GM12801 (cell line): ENCODE results near the gene SPI1.

Experiments used
- CTCF ChIP-seq: IDR thresholded peaks from one replicate; pipeline ENCODE4 v1.5.1; 2011; ENCODE audit warnings: control low read depth; ENCODE audit not compliant: insufficient read length; ENCODE audit errors: extremely low read depth

Gene SPI1

GRCh38 chr11:47327025-47327424 lies 51.3 kb downstream of the SPI1 start:
- TF ChIP-seq CTCF, result no peak

DNA sequence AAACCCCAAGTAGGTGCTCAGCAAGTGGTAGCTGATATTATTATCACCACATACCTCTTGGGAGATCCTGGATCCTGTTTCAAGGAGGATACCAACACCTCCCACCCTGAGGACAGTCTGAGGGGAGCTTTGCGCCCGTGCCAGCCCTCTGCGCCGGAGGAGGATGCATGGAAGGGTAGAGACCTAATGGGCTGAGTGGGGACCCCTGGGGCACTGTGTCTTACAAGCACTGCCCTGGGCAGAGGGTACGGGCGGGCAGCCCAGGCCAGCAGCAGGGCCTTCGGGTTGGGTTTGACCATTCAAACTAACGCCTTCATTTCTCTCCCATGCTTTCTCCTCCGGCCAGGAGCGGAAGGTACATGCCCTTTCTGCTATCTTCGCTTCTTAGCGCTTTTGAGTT lies 52.1 kb downstream of the SPI1 start:
- no peak for TF ChIP-seq CTCF

DNA sequence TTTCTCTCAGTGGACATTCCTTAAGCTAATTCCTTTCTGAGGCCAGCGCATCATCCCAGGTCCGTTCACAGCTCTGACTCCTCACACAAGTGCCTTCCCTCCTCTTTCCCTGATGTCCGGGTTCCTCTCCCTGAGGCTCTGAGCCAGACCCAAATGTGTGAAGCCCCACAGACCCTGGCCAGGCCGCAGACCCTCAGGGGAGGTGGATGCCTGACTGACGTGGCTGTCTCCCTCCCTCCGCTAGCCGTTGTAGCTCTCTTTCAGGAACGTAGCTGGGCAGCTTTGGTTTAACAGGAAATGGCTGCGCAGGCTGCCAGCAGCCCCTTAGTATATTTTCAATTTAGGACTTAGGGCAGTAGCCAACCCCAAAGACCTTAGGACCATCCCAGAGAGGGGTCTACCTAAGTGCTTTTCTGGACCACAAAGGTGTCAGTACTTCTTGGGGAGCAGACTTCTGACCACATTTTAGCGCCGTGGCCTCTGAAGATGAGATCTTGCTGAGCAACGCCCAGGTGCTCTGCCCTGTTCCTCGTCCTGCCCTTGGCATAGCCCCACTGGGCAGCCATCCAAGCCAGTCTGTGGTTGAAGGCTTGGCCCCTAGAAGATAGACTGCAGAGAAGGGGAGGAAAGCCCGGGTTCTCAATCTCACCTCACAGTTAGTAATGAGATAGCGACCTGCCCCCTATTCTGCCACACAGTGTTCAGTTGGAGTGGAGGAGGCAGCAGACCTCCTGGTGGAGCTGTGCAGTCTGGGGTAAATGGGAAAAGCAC lies 52.9 kb downstream of the SPI1 start:
- no peak for TF ChIP-seq CTCF

GRCh38 chr11:47324520-47324919 lies 53.8 kb downstream of the SPI1 start:
- no peak for TF ChIP-seq CTCF

DNA sequence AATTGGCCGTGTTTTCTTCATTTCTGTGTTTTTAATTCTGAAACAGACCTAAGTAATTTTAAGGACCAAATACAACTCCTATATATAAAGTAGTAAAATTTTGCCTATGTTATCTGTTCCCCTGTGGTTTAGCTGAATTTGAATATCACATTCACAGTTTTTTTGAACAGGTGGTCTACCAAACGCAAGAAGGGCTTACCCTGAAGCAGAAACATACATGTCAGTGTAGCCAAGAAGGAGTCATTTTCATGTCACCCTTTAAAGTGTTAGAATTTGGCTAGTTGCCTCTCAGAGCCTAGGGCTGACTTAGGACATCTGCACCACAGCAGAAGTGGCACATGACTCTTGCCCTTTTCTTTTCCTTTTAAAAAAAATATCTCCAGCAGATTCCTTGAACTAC lies 60.2 kb downstream of the SPI1 start:
- TF ChIP-seq CTCF, result no peak

- no peak for TF ChIP-seq CTCF
Observed at GRCh38 chr11:47317064-47317828, 61.1 kb downstream of the SPI1 start.

DNA sequence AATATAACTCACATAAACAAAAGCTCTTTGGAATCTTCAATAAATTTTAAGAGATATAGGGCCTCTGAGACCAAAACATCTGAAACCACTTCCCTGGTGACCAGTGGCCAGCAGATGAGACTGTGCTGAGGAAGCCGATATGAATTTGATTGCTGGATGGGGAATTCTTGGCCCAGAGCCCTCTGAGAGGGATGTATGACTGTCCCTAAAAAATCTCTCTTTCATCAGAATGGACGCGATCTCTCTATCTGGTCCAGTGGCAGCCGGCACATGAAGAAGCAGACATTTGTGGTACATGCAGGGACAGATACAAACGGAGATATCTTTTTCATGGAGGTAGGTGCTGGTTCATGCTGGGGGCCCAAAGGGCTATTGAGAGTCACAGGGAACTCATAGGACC lies 63.4 kb downstream of the SPI1 start:
- no peak for TF ChIP-seq CTCF
